ENCODE measurements around the gene LEP. TPM values are rescaled to one million over a fixed set of nuclear protein-coding genes. Genes with fewer than 3 reads are reported as not detected.

LEP gene
- total and polyA plus RNA-seq, 2 of the 8 experiments (the other 6 are each of a cell fraction or from before 2014, with no cell fraction given), result not detected

- TF ChIP-seq CHD7 (IDR thresholded peaks at IDR 0.05; ENCODE audit: insufficient replicate concordance, low read length), result no peak
- peak; percentile 75 for TF ChIP-seq E2F6 (IDR thresholded peaks at IDR 0.05)
- TF ChIP-seq RAD21 (IDR thresholded peaks at IDR 0.05 in 1 of 2, conservative IDR thresholded peaks at IDR 0.05 in 1 of 2; ENCODE audit: low read depth in 2 of 2, low read length in 2 of 2), result no peak
- TF ChIP-seq CTCF (IDR thresholded peaks at IDR 0.05; ENCODE audit: control extremely low read depth in 1 of 3, insufficient read depth in 1 of 3, low read depth in 1 of 3, low read length in 3 of 3), result peak in 1 of 3 experiments; percentile 14; a peak in 1 of 4 replicates
- peak; percentile 27; the same call in 1 of the 2 replicates for TF ChIP-seq MAX (IDR thresholded peaks at IDR 0.05)
- TF ChIP-seq JUND (IDR thresholded peaks at IDR 0.05; ENCODE audit: low read length), result no peak
These were observed 29.8 kb downstream of the LEP start (continued) for GRCh38 chr7:128270826-128271272.
